NB4 (cell line): ENCODE results near the gene SKIC3.

Experiments
- DNase-seq: peaks from one replicate; pipeline ENCODE4 v3.0.0; 2010; ENCODE audit warnings: low read depth
- H3K4me3 ChIP-seq: one replicate; pipeline ENCODE4 v1.5.1; 2011; ENCODE audit warnings: mild to moderate bottlenecking, low read depth, low read length, moderate library complexity
- CTCF ChIP-seq: IDR thresholded peaks from one replicate; pipeline ENCODE4 v1.5.1; 2012; ENCODE audit warnings: low read depth, low read length
- MYC ChIP-seq: IDR thresholded peaks from 2 replicates; pipeline ENCODE4 v1.6.1; 2011; ENCODE audit warnings: low read depth, low read length
- POLR2A ChIP-seq: IDR thresholded peaks from 2 replicates; pipeline ENCODE4 v1.6.1; 2011; ENCODE audit warnings: mild to moderate bottlenecking; ENCODE audit not compliant: insufficient read length; ENCODE audit errors: extremely low read depth
- TF ChIP-seq, protein P1 (sequence below): IDR thresholded peaks from 2 replicates; pipeline ENCODE4 v1.6.1; 2011; ENCODE audit warnings: low read depth, low read length

SKIC3 gene

DNA sequence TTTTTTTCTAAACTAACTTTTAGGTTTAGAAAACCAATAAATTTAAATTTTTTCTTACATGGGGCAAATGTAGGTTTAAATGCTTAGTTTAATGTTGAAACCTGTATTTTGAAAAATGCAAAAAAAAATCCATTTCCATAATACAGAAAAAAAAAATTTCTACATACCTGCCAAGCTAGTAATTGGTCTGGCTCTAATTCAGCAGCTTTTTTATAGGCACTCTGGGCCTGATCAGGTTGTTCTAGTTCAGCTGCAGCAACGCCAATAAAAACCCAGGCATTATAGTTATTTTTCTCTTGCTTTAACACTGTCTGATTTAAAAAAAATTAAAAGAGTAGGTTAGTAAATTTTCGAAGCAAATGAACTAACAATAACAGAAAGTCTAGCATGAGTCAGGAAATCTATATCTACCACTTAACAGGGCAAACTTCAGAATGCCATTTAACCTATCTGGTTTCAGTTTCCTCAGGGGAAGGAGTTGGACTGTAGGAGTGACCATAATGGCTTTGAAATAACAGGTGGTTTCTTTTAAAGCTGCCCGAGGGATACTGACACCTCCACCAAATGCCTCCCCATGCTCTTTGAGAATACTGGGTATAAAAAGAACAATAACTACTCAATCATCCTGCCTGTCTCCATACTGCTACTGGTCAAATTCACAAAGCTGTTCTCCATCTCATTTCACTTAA, 11.6 kb downstream of the SKIC3 start:
- no peak for DNase-seq
- H3K4me3 ChIP-seq = no peak overlapping the region
- TF ChIP-seq CTCF (no peak), POLR2A (no peak), MYC (no peak)
- TF ChIP-seq, protein P1, sequence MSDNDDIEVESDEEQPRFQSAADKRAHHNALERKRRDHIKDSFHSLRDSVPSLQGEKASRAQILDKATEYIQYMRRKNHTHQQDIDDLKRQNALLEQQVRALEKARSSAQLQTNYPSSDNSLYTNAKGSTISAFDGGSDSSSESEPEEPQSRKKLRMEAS = no peak

DNA sequence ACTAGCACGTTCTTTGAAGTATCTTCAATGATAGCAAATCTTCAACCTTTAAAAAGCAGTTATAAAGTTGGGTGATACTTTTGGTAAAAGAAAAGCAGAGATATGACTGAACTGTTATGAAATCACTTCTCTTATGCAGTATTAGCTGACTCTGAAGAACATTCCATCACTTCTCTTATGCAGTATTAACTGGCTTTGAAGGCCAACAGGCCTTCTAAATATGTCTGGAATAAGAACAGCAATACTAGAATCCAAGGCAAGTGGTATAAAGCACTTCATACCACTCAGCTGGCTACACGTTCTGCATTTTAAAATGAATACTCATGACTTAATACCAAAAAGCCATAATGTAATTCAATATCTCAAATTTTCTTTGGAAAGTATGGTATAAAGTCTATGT, 17.3 kb downstream of the SKIC3 start:
- TF ChIP-seq MYC (no peak), CTCF (no peak), POLR2A (no peak)
- TF ChIP-seq, protein P1 = no peak
- no peak for DNase-seq

DNA sequence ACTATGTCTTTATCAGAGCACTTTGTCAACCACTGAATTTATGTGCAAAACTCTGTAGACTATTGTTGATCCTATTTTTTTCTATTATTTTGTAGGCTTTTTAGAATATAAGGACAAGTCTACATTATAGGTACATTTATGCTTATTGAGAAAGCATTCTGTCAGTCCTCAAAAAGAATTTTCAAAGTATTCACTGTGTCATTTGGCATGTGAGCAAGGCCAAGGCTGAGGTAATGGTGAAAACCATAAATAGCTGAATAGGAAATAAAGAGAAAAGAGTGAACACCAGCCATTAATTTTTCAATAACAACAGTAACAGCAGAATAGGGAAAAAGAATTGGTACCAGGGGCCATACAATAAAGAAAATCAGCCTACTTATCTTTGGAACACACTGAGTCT, 21.0 kb downstream of the SKIC3 start:
- TF ChIP-seq MYC (no peak), CTCF (no peak), POLR2A (no peak)
- TF ChIP-seq, protein P1 = no peak
- no peak for DNase-seq
- no peak overlapping the region for H3K4me3 ChIP-seq

More for the DNA sequence above, 17.3 kb downstream of the SKIC3 start:
- no peak overlapping the region for H3K4me3 ChIP-seq

GRCh38 chr5:95533106-95533505, 21.7 kb downstream of the SKIC3 start:
- H3K4me3 ChIP-seq = no peak overlapping the region
- no peak for DNase-seq
- TF ChIP-seq MYC (no peak), POLR2A (no peak), CTCF (no peak)
- TF ChIP-seq, protein P1 = no peak

- H3K4me3 ChIP-seq = no peak overlapping the region
- TF ChIP-seq MYC (no peak), POLR2A (no peak), CTCF (no peak)
- TF ChIP-seq, protein P1 = no peak
- no peak for DNase-seq
Measured at GRCh38 chr5:95532415-95532814, 22.4 kb downstream of the SKIC3 start.
